ENCODE measurements around the gene SPCS2.

SPCS2 gene

DNA sequence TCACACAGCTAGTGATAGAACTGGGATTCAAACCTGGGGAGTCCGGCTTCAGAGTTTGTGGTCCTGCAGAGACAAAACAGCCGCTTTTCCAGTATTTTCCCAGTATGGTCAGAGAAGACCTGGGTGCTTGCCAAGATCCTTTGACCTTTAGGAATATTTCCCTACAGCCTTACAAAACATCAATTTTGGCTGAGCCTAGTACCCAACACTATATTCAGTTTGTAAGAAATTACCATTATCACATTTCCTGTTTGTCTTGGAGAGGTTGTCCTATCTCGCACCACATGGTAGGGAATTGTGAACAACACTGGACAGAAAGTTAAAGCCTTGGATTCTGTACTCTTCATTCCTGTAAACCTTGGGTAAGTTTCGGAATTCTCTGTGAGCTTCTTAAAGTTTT, 29.0 kb downstream of the SPCS2 start:
- no peak for DNase-seq
- Histone ChIP-seq H3K27ac (no peak overlapping the region), H3K36me3 (replicated peaks) (peaks cover 44% of the 10 kb centered on the region), H3K27me3 (replicated peaks) (no peaks in the 10 kb centered on the region), H3K4me3 (ENCODE audit: low read depth, low read length) (no peak overlapping the region)
- in situ Hi-C loops (cut with HindIII; ENCODE audit: low pct_ligation_motif_present, low sequenced_read_pairs): no loop called here
- TF ChIP-seq, protein P1, sequence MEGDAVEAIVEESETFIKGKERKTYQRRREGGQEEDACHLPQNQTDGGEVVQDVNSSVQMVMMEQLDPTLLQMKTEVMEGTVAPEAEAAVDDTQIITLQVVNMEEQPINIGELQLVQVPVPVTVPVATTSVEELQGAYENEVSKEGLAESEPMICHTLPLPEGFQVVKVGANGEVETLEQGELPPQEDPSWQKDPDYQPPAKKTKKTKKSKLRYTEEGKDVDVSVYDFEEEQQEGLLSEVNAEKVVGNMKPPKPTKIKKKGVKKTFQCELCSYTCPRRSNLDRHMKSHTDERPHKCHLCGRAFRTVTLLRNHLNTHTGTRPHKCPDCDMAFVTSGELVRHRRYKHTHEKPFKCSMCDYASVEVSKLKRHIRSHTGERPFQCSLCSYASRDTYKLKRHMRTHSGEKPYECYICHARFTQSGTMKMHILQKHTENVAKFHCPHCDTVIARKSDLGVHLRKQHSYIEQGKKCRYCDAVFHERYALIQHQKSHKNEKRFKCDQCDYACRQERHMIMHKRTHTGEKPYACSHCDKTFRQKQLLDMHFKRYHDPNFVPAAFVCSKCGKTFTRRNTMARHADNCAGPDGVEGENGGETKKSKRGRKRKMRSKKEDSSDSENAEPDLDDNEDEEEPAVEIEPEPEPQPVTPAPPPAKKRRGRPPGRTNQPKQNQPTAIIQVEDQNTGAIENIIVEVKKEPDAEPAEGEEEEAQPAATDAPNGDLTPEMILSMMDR (IDR thresholded peaks at IDR 0.05; ENCODE audit: low read depth, low read length, missing control alignments): no peak

DNA sequence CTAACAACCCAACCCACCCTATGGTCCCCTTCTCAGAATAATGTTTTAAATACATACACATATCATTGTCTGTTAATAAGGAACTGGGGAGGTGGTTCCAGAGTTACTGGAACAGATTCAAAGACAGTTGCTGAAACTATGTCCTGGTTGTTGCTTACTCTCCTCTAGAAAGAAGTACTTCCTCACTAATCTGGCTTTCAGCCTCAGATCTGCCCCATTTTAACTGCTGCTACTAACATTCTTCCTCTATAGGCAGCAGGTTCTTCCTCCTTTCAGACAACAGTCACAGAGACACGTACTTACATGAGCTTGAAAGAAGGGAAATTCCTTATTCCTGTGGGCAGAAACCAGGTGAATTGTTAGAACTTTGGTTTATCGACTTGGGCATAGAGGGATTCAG, 31.6 kb downstream of the SPCS2 start:
- TF ChIP-seq, protein P1 (IDR thresholded peaks at IDR 0.05; ENCODE audit: low read depth, low read length, missing control alignments): no peak
- Histone ChIP-seq H3K36me3 (replicated peaks) (peaks cover 32% of the 10 kb centered on the region), H3K27me3 (replicated peaks) (no peaks in the 10 kb centered on the region), H3K4me3 (ENCODE audit: low read depth, low read length) (no peak overlapping the region), H3K27ac (no peak overlapping the region)
- DNase-seq: no peak
- in situ Hi-C loops (cut with HindIII; ENCODE audit: low pct_ligation_motif_present, low sequenced_read_pairs): no loop called here

DNA sequence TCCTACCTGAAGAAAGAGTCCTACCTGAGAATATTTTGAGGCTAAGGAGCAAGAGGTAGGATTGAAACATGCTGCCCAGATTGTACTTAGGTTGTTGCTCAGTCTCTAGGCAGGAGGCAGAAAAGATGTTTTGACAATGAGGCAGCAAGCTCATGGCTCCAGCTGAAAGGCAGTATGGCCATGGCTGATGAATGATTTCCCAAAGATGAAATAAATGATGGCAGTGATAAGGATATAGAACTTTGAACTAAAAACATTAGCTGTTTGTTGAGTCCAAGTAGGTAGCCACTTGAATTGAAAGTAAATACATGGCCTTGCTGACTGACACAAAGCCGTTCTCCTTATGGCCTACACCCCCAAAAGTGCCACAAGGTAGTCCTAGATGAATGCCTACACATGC, 32.8 kb downstream of the SPCS2 start:
- Histone ChIP-seq H3K27me3 (replicated peaks) (no peaks in the 10 kb centered on the region), H3K4me3 (ENCODE audit: low read depth, low read length) (no peak overlapping the region), H3K27ac (no peak overlapping the region), H3K36me3 (replicated peaks) (peaks cover 27% of the 10 kb centered on the region)
- in situ Hi-C loops (cut with HindIII; ENCODE audit: low pct_ligation_motif_present, low sequenced_read_pairs): no loop called here
- TF ChIP-seq, protein P1 (IDR thresholded peaks at IDR 0.05; ENCODE audit: low read depth, low read length, missing control alignments): no peak
- no peak for DNase-seq

DNA sequence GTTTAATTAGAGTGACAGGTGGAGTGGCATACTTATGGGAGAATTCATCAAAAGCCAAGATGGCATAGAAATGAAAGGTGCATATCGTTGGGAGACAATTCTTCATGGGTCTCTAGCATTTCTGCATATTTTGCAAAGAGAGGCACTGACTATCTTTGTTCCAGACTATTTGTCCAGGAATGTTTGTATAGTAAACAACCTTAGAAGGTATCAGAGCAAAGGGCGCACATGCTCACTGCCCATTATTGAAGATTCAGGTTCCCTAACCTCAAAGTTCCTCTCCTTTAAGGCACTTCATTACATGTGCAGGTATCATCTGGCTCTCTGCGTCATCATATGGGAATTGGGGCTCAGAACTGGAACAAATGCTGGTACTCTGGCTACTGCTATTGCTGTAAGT, 35.0 kb downstream of the SPCS2 start:
- no peak for DNase-seq
- Histone ChIP-seq H3K27me3 (replicated peaks) (no peaks in the 10 kb centered on the region), H3K36me3 (replicated peaks) (peaks cover 13% of the 10 kb centered on the region), H3K4me3 (ENCODE audit: low read depth, low read length) (no peak overlapping the region), H3K27ac (no peak overlapping the region)
- TF ChIP-seq, protein P1 (IDR thresholded peaks at IDR 0.05; ENCODE audit: low read depth, low read length, missing control alignments): no peak
- in situ Hi-C loops (cut with HindIII; ENCODE audit: low pct_ligation_motif_present, low sequenced_read_pairs): no loop called here

DNA sequence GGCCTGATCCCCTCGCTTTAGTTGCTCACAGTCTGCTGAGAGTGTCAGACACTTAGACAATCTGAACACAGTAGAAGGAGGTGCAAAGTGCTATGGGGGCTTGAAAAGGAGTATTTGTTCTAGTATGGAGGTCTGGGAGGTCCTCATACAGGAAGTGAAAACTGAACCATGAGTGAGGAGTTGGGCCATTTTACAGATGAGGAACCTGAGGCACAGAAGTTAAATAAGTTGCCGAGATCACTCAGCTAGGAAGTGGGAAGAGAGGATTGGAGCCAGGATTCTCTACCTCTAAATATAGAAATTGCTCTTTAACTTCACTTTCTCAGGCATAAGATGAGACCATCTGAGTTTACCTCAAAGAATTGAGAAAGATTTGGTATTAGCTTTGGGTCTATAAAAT, 35.7 kb downstream of the SPCS2 start:
- no peak overlapping the region for H3K27ac ChIP-seq
- no peak overlapping the region for H3K4me3 ChIP-seq (ENCODE audit: low read depth, low read length)
- DNase-seq: no peak
- in situ Hi-C loops (cut with HindIII; ENCODE audit: low pct_ligation_motif_present, low sequenced_read_pairs): no loop called here
- H3K36me3 ChIP-seq (replicated peaks): peaks cover 8% of the 10 kb centered on the region
- TF ChIP-seq, protein P1 (IDR thresholded peaks at IDR 0.05; ENCODE audit: low read depth, low read length, missing control alignments): no peak
- no peaks in the 10 kb centered on the region for H3K27me3 ChIP-seq (replicated peaks)

DNA sequence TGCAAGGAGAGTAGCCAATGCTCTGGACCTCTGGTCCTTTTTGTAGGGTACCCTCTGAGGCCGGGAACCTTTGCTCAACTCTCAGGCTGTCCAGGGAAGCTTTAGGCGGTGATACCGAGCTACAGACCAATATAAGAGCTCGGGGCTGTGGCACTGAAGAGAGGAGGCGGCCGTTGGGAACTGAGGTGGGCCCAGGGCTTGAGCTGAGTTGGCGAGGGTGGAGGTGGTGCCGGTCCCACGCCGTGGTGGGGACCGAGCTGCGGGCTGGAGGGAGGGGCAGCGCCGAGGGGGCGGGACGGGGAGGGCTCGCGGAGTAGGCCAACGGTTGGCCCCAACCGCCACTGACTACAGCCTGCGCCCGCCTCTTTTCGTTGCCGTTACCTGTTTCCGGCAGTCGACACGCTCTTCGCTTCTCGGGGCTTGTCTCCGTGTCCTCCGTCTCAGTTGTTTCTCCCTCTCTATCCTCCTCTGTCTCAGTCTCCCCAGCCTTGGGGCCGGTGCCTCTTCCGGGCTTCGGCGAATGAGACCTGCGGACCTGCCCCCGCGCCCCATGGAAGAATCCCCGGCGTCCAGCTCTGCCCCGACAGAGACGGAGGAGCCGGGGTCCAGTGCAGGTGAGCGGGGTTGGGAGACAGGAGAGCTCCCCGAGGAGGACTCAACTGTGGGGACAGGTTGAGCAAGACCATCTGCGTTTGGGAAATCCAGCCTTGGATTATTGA, 39.6 kb downstream of the SPCS2 start, which contains the start of gene NEU3:
TSS of gene NEU3 (plus strand) at position 393 of the 719 bp plus-strand sequence. CDS start at position 521, 128 bp downstream.
- Histone ChIP-seq H3K4me3 (ENCODE audit: low read depth, low read length) (peak within 1 kb of the TSS; percentile 76), H3K27me3 (replicated peaks) (no peaks in the 10 kb centered on the region), H3K27ac (peak within 1 kb of the TSS; percentile 25), H3K36me3 (replicated peaks) (no peaks in the 10 kb centered on the region)
- TF ChIP-seq, protein P1 (IDR thresholded peaks at IDR 0.05; ENCODE audit: low read depth, low read length, missing control alignments): no peak
- in situ Hi-C loops (cut with HindIII; ENCODE audit: low pct_ligation_motif_present, low sequenced_read_pairs): no loop called here
- DNase-seq: peak; percentile 57

Data from brain microvascular endothelial cell (primary cell).